Measurements from ENCODE around the gene NUBPL. TPM values are rescaled to one million over a fixed set of nuclear protein-coding genes. Genes with fewer than 3 reads are reported as not detected.

Gene NUBPL
- total RNA-seq, 1 donor from 2014 or later: 9.8 TPM

DNA sequence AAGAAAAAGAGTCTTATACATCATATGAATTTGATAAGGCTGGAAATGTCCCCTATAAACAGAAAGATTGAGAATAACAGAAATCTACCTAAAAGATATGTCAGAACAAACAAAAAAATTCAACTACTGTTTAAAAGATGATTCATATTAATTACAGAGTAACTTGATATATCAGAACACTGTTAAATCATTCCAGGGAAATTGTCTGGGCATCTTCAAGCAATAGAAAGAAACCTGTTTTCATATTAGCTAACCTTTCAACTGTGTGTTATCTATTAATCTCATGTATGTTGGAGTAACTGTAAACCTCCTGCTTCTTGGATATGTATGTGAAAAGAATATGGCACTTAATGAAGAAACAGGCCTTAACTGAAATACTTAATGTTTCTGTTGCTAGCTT is 96.7 kb downstream of the NUBPL start:
- Histone ChIP-seq H3K27me3 (ENCODE audit: control insufficient read depth, insufficient read depth, low read length) (no peaks in the 10 kb centered on the region), H3K36me3 (ENCODE audit: control insufficient read depth, insufficient read depth, low read length) (no peaks in the 10 kb centered on the region), H3K4me3 (ENCODE audit: low read depth, low read length) (no peak overlapping the region)
- DNase-seq (ENCODE audit: low read depth): no peak
- TF ChIP-seq, protein P1, sequence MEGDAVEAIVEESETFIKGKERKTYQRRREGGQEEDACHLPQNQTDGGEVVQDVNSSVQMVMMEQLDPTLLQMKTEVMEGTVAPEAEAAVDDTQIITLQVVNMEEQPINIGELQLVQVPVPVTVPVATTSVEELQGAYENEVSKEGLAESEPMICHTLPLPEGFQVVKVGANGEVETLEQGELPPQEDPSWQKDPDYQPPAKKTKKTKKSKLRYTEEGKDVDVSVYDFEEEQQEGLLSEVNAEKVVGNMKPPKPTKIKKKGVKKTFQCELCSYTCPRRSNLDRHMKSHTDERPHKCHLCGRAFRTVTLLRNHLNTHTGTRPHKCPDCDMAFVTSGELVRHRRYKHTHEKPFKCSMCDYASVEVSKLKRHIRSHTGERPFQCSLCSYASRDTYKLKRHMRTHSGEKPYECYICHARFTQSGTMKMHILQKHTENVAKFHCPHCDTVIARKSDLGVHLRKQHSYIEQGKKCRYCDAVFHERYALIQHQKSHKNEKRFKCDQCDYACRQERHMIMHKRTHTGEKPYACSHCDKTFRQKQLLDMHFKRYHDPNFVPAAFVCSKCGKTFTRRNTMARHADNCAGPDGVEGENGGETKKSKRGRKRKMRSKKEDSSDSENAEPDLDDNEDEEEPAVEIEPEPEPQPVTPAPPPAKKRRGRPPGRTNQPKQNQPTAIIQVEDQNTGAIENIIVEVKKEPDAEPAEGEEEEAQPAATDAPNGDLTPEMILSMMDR (IDR thresholded peaks at IDR 0.05; ENCODE audit: insufficient read depth, low read length, poor library complexity, severe bottlenecking): no peak

DNA sequence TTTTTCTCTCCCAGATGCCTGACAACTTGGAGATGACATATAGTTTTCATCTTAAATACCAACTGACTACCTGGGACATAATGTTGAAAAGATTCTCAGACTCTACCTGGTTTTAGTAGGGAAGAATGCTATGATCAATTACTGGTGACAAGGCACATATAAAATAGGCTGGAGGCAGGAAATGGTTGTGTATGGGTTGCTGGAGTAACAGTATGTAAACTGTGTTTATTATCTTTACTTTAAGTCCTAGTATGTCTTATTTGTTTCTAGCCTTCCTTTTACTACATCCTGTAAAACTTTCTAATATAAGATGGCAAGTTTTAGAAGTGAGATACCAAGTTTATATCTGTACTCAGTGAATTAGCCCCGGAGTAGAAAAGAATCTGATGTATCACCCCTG is 98.1 kb downstream of the NUBPL start:
- H3K27me3 ChIP-seq (ENCODE audit: control insufficient read depth, insufficient read depth, low read length): no peaks in the 10 kb centered on the region
- no peak overlapping the region for H3K4me3 ChIP-seq (ENCODE audit: low read depth, low read length)
- no peak for DNase-seq (ENCODE audit: low read depth)
- no peaks in the 10 kb centered on the region for H3K36me3 ChIP-seq (ENCODE audit: control insufficient read depth, insufficient read depth, low read length)
- TF ChIP-seq, protein P1 (IDR thresholded peaks at IDR 0.05; ENCODE audit: insufficient read depth, low read length, poor library complexity, severe bottlenecking): no peak

DNA sequence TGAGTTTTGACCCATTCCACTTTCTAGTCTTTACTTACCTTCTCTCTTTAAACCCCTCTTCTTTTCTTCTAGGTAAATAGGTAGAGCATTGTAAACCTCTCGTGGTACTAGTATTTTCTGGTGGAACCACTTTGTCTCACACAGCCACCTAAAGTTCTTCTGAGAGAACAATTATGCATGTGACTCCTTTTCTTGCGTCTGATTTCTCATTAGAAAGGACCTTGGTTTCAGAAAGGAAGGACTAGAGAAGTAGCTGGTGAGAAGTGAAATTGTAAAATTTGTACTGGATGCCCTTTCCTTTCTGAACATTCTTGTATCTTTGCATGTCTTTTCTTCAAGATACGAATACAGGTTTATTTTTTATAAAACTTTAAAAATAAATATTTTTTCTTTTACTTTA is 99.0 kb downstream of the NUBPL start:
- TF ChIP-seq, protein P1 (IDR thresholded peaks at IDR 0.05; ENCODE audit: insufficient read depth, low read length, poor library complexity, severe bottlenecking): no peak
- Histone ChIP-seq H3K36me3 (ENCODE audit: control insufficient read depth, insufficient read depth, low read length) (no peaks in the 10 kb centered on the region), H3K4me3 (ENCODE audit: low read depth, low read length) (no peak overlapping the region), H3K27me3 (ENCODE audit: control insufficient read depth, insufficient read depth, low read length) (no peaks in the 10 kb centered on the region)
- no peak for DNase-seq (ENCODE audit: low read depth)

DNA sequence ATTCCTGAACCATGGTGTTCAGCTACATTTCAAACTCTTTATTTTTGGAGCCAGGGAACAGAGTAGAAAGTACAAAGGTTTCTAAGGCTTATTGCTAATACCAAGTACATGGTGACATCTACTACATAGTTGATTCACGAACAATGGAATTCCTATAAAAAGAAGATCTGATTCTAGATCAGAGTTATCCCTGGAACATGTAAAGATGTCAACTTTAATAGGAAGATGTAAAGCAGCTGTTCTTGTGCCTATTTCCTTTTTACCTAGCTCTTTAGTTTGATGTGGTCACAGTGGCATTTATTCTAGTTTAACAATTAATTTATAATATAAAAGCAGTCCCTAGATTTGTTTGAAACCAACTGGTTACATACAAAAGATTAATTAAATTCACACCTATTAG is 99.5 kb downstream of the NUBPL start:
- H3K36me3 ChIP-seq (ENCODE audit: control insufficient read depth, insufficient read depth, low read length): no peaks in the 10 kb centered on the region
- DNase-seq (ENCODE audit: low read depth): no peak
- no peaks in the 10 kb centered on the region for H3K27me3 ChIP-seq (ENCODE audit: control insufficient read depth, insufficient read depth, low read length)
- TF ChIP-seq, protein P1 (IDR thresholded peaks at IDR 0.05; ENCODE audit: insufficient read depth, low read length, poor library complexity, severe bottlenecking): no peak
- no peak overlapping the region for H3K4me3 ChIP-seq (ENCODE audit: low read depth, low read length)

DNA sequence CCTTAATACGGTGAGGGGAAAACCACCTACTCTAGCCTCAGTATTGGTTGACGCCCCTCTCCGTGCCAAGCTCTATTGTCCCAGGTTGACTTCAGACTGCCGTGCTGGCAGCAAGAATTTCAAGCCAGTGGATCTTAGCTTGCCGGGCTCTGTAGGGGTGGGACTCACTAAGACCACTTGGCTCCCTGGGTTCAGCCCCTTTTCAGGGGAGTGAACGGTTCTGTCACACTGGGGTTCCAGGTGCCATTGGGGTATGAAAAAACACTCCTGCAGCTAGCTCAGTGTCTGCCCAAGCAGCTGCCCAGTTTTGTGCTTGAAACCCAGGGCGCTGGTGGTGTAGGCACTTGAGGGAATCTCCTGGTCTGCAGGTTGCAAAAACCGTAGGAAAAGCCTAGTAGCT is 107.1 kb downstream of the NUBPL start:
- H3K36me3 ChIP-seq (ENCODE audit: control insufficient read depth, insufficient read depth, low read length): no peaks in the 10 kb centered on the region
- H3K4me3 ChIP-seq (ENCODE audit: low read depth, low read length): no peak overlapping the region
- TF ChIP-seq, protein P1 (IDR thresholded peaks at IDR 0.05; ENCODE audit: insufficient read depth, low read length, poor library complexity, severe bottlenecking): no peak
- no peak for DNase-seq (ENCODE audit: low read depth)
- no peaks in the 10 kb centered on the region for H3K27me3 ChIP-seq (ENCODE audit: control insufficient read depth, insufficient read depth, low read length)

DNA sequence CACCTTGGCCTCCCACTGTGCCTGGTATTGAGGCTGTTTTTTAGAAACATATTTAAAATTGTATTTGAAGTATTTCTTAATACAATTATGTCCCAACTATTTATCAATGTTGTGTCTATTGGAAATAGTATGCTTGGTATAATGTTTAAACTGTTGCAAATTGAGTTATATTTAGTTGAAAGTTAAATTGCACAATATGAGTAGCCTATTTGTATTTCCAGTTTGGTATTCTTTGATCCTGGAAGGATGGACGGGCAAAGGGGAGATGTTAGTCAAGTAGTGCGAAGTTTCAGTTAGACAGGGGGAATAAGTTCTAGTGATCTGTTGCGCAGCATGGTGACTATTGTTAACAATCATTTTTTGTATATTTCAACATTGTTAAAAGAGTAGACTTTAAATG is 111.5 kb downstream of the NUBPL start:
- no peaks in the 10 kb centered on the region for H3K36me3 ChIP-seq (ENCODE audit: control insufficient read depth, insufficient read depth, low read length)
- TF ChIP-seq, protein P1 (IDR thresholded peaks at IDR 0.05; ENCODE audit: insufficient read depth, low read length, poor library complexity, severe bottlenecking): no peak
- no peak overlapping the region for H3K4me3 ChIP-seq (ENCODE audit: low read depth, low read length)
- no peak for DNase-seq (ENCODE audit: low read depth)
- H3K27me3 ChIP-seq (ENCODE audit: control insufficient read depth, insufficient read depth, low read length): no peaks in the 10 kb centered on the region

All from kidney epithelial cell (primary cell).